Epithelial cell of proximal tubule (primary cell): ENCODE data around the gene VRK1. TPM values are rescaled to one million over a fixed set of nuclear protein-coding genes. Genes with fewer than 3 reads are reported as not detected.

ENCODE experiments used
- DNase-seq: peaks from one replicate; pipeline ENCODE4 v3.0.0-alpha.2; 2011; ENCODE audit warnings: low read depth
- H3K4me3 ChIP-seq: 2 replicates; pipeline ENCODE4 v1.5.1; 2011; ENCODE audit warnings: low read depth, mild to moderate bottlenecking, low read length
- CTCF ChIP-seq: conservative IDR thresholded peaks from 2 replicates; pipeline ENCODE4 v1.5.1; 2012; ENCODE audit warnings: low read depth, mild to moderate bottlenecking, low read length
- total RNA-seq: library from RNA; depleted of rRNA; stranded (reverse); fragments of >200 nt; gene quantifications from 2 replicates; pipeline ENCODE4 v1.2.3, GENCODE V29; 2015

The VRK1 gene
- total RNA-seq, 1 donor from 2014 or later = 47.3 TPM

GRCh38 chr14:96851694-96852381, 54.7 kb downstream of the VRK1 start:
- no peak overlapping the region for H3K4me3 ChIP-seq
- no peak for DNase-seq
- TF ChIP-seq CTCF = no peak

GRCh38 chr14:96852823-96853422, 55.7 kb downstream of the VRK1 start:
- TF ChIP-seq CTCF = peak; percentile 72
- DNase-seq = peak; percentile 16
- no peak overlapping the region for H3K4me3 ChIP-seq

GRCh38 chr14:96858643-96859042, 61.5 kb downstream of the VRK1 start:
- no peak for TF ChIP-seq CTCF
- DNase-seq = no peak
- no peak overlapping the region for H3K4me3 ChIP-seq

- TF ChIP-seq CTCF = no peak
- H3K4me3 ChIP-seq = no peak overlapping the region
- no peak for DNase-seq
Measured at GRCh38 chr14:96861568-96862310, 64.6 kb downstream of the VRK1 start.

- no peak for DNase-seq
- no peak for TF ChIP-seq CTCF
- H3K4me3 ChIP-seq = no peak overlapping the region
Measured at GRCh38 chr14:96863327-96863985, 66.3 kb downstream of the VRK1 start.

GRCh38 chr14:96863986-96864330, 66.8 kb downstream of the VRK1 start:
- no peak for DNase-seq
- no peak overlapping the region for H3K4me3 ChIP-seq
- TF ChIP-seq CTCF = no peak
